Measurements from ENCODE around the gene SCNM1.
"Not testable (repeated sequence)": the region's sequence is repeated elsewhere in the genome, so short reads cannot be mapped to it uniquely, and the experiment has no call there.

The SCNM1 gene

GRCh38 chr1:151146412-151147131, 19.4 kb upstream of the SCNM1 start, which contains the start of gene SEMA6C:
Gene SEMA6C, minus strand, starts transcription at chr1:151146631. Its CDS starts 4,010 bp downstream, at chr1:151142621.
- peak; percentile 91 for DNase-seq

GRCh38 chr1:151147132-151147503, 18.8 kb upstream of the SCNM1 start:
- no peak for DNase-seq

- DNase-seq, result no peak
These were observed 18.3 kb upstream of the SCNM1 start for GRCh38 chr1:151147665-151148064.

DNA sequence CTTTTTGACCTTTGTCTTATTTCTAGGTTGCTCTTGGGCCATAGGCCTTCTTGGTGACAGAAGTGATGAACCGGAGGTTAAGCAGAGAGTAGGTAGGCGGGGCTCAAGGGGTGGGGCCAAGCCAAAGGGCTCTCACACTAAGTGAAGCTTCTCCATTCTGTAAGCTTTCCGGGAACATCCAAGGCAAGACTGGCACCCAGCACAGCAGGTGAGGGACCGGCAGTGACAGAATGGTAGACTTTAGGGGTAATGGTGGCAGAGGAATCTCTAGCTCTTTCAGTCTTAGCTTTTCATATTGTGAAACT, 9.5 kb upstream of the SCNM1 start, which contains the start of gene TNFAIP8L2:
TNFAIP8L2 (plus strand) TSS at position 135 of the 305 bp plus-strand sequence. CDS start 2,049 bp downstream, outside the sequence.
- DNase-seq, result peak; percentile 80

DNA sequence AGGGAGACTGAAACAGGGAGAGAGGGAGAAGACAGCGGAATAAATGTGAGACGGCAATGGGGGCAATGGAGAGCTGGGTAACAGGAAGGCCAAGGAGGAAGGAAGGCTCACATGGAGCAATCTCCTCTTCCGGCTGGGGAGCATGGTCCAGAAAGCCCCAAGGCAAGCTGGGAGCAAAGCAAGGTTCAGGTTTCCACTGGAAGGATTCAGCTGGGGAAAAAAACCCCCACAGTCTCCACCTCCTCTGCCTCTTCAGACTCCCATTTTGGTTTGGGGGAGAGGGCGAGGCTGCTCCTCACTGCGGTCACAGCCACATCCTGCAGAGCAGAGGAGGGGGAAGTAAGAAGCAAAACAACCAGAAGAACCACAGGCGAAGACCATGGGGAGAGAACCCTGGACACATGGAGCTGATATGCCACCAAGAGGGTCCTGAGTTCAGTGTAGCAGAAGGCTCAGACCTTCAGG, 8.8 kb upstream of the SCNM1 start:
- peak; percentile 72 for DNase-seq

DNA sequence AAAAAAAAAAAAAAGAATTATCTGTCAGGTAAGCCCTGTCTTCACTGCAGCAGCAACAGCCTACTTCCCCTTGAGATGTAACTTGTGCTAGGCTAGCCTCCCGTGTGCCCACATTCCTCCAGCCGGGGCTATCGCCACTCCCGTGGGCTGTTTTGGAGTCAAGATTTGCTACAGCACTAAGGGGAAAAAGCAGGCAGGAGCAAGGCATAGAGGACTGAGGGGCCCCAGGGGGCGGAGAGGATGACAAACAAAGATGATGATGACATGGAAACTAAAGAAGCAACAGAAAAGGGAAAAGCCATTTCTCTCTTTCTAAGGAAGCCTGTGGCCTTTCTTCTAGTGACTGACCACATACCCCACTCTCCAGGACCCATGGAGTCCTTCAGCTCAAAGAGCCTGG, 7.6 kb upstream of the SCNM1 start:
- peak; percentile 77 for DNase-seq

GRCh38 chr1:151158751-151159251, 7.1 kb upstream of the SCNM1 start:
- no peak for DNase-seq

GRCh38 chr1:151159373-151159772, 6.6 kb upstream of the SCNM1 start:
- DNase-seq, result no peak

DNA sequence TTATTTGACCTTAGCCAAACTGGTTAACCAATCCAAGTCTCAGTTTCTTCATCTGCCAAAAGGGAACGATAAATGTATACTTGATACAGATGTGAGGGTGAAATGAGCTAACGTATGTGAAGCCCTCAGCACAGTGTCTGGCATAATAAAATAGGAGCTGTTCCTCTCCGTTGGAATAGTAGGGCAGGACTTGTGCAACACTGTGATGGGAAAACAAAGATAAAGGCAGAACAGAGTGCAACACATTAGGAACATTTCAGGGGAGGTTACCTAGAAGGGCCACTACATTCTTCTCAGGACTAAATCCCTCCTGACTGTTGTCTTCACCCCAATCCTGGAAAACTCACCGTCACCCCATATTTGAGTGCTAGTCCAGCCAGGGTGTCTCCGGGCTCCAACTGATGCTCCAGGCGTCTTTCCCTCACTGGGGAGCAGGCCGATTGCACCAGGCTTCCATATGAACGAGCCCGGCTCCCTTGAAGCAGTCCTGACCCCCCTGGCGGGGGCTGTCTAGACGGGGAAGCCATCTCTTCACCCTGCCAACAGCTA, 1.1 kb upstream of the SCNM1 start:
- DNase-seq, result no peak

DNA sequence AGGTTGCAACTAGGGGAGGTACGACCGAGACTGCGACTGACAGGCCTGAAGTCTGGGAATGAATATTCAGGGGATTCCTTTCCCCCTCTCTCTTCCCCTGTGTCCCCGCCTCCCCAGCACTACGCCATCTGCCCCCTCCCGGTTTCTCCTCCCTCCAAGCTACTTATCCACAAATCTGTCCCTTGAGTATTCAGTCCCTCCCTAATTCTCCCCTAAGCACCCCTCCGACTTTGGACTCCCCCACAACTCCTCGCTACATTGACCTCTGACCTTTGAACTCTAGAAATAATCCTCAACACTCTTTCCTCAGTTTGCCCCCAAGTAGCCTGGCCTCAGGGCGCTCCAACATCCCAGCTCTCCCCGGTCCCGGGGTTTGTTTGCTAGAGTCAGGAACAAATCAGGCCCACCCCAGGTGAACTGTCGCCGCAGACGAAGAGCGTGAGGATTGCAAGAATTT, 635 bp upstream of the SCNM1 start:
- DNase-seq, result no peak

DNA sequence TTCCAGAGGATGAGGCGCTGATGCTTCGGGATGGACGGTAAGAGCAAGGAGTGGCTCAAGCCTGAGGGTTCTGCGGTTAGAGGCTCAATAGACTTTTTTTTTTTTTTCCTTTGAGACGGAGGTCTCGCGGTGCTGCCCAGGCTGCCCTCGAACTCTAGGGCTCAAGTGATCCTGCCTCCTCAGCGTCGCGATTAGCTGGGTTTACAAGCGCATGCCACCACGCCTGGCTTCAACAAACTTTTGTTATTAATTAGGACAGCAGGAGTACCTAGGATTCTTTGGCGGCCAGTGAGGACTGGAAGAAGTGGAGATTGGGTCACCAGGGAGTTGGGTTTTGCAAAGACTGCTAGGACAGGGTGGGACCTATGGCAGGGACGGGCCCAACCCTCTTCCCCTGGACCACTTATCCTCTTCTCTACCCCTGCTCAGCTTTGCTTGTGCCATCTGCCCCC, 587 bp downstream of the SCNM1 start:
- no peak for DNase-seq

GRCh38 chr1:151167116-151167515, 1.2 kb downstream of the SCNM1 start:
- no peak for DNase-seq

DNA sequence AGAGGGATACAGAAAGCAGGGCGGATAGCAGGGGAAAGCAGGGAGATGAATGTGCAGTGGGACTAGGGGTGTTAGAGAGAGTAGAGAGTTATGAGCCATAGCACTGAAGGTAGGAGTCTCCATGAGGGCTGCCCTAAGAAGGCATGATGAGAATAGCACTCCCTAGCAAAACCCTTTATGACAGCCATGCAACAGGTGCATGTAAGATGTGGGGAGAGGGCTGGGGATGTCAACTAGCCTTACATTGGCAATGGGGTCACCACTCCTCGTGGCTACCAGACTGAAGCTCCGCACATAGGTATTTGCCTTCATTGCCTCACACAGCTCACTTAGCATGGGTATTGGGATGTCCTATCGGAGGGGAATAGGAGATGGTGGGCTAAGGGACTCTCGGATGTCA, 5.2 kb downstream of the SCNM1 start:
- DNase-seq, result no peak

- no peak for DNase-seq
These were observed 9.2 kb downstream of the SCNM1 start for GRCh38 chr1:151175041-151175741.

GRCh38 chr1:151175863-151176262, 9.9 kb downstream of the SCNM1 start, which contains the start of gene TMOD4:
Gene TMOD4, minus strand, starts transcription at chr1:151175981. Its CDS starts 1,106 bp downstream, at chr1:151174875.
- no peak for DNase-seq

GRCh38 chr1:151176514-151177045, 10.6 kb downstream of the SCNM1 start:
- DNase-seq, result no peak

GRCh38 chr1:151184211-151184610, 18.3 kb downstream of the SCNM1 start:
- no peak for DNase-seq

- DNase-seq, result no peak
These were observed 21.3 kb downstream of the SCNM1 start for GRCh38 chr1:151187205-151187604.

DNA sequence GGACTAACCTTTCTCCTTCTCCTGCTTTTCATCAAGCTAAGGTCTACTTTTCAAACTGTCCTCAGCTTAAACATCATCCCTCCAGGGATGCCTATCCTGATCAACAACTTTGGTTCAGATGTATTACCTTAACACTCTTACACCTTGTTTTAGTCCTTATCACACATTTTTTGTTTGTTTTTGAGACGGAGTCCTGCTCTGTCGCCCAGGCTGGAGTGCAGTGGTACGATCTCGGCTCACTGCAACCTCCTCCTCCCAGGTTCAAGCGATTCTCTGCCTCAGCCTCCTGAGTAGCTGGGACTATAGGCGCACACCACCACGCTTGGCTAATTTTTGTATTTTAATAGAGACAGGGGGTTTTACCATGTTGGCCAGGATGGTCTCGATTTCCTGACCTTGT, 22.7 kb downstream of the SCNM1 start:
- not testable (repeated sequence) for DNase-seq

DNA sequence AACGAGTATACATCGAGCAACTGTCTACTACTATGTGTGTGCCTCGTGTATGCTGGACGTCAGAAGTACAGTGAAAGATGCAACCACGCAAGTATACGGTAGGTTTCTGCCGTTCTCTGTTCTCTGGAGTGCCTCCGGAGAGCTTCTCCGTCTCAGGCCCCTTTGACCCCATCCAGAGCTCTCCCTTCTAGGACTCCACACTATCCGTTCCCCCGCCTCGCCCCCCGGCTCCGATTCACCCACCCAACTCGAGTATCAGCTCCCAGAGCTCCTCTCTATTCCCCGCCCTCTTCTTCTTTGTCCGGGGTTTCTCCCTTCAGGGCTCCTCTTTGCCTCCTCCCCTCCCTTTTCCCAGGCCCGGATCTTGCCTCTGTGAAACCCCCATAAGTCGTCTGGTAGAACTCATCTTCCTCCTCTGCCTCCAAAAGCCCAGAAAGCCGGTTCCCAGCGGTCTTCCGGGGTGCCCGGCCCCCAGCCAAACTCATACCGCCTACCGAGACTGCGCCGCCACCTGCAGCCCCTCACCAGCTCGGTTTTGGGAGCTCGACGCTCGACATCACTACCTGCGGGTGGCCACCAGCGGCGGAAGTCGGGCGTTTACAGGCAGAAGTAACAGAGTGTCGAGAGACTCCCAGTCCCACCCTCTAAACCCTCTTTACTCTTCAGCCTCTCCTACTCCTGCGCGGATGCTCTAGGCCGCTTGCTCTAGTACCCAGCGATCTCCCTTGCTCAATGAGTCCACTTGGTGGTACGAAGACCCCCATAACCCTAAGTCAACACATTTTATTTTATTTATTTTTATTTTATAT, 23.9 kb downstream of the SCNM1 start, which contains the start of gene VPS72:
VPS72 (minus strand) TSS at position 561 of the 809 bp plus-strand sequence; CDS start at position 485, 76 bp downstream.
- DNase-seq, result peak; percentile 88

DNA sequence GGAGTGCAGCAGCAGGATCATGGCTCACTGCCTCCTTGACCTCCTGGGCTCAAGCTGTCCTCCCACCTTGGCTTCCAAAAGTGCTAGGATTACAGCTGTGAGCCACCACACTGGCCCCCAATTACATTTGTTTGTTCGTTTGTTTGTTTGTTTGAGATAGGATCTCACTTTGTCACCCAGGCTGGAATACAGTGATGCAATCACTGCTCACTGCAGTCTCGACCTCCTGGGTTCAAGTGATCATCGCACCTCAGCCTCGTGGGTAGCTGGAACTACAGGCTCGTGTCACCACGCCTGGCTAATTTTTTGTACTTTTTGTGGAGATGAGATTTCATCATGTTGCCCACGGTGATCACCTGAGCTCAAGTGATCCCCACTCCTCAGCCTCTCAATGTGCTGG, 26.1 kb downstream of the SCNM1 start:
- DNase-seq, result no peak

DNA sequence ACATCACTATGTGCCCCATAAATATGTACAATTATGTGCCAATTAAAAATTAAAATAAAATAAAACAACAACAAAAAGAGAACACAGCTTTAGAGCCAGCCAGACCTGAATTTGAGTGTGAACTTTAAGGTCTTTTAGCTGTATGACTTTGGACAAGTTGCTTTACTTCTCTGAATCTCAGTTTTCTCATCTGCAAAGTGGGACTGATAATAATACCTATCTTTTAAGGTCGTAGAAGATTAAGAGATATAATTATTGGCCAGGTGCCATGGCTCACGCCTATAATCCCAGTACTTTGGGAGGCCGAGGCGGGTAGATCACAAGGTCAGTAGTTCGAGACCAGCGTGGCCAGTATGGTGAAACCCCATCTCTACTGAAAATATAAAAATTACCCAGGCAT, 27.4 kb downstream of the SCNM1 start:
- no peak for DNase-seq
